ENCODE results near the gene LRRC58. TPM values are rescaled to one million over a fixed set of nuclear protein-coding genes. Genes with fewer than 3 reads are reported as not detected.

The LRRC58 gene
- total and polyA plus RNA-seq, 2 of the 8 experiments (the other 6 are each of a cell fraction or from before 2014, with no cell fraction given) = 4.3 to 15.4 TPM

GRCh38 chr3:120369037-120369467 is 19.9 kb upstream of the LRRC58 start:
- WGBS, 2 experiments (ENCODE audit: extremely low coverage in 1 of 2, insufficient coverage in 1 of 2, insufficient read length in 1 of 2, insufficient replicate concordance in 2 of 2, low coverage in 1 of 2, low lambda C conversion rate in 2 of 2, missing lambda C conversion rate in 1 of 2) = 79% methylated on average over 2 of the region's 2 CpGs; no CpG with 5 or more reads in 1 of the 2 experiments
- no peaks in the 10 kb centered on the region for H3K23me2 ChIP-seq (ENCODE audit: low read depth, low read length)
- no peak overlapping the region for H2AFZ ChIP-seq (ENCODE audit: low read length)
- H3K4me1 ChIP-seq (replicated peaks in 1 of 4; ENCODE audit: control insufficient read depth in 3 of 4, insufficient read depth in 4 of 4, low read length in 3 of 4) = no peaks in the 10 kb centered on the region
- no peaks in the 10 kb centered on the region for H3K27me3 ChIP-seq (replicated peaks in 1 of 4; ENCODE audit: control insufficient read depth in 3 of 4, extremely low read depth in 1 of 4, insufficient read depth in 3 of 4, low read length in 3 of 4)
- ChIA-PET CTCF (ENCODE audit: partially characterized antibody) (interaction anchor here (0.8 to 1.4 kb wide), 3 partner anchors 14 to 190 kb away, joined by 3 read pairs; no protein-coding TSS in a partner anchor), POLR2A (ENCODE audit: partially characterized antibody) (interaction anchor here (0.9 to 1.0 kb wide), 2 partner anchors 11 to 20 kb away, joined by 3 to 4 read pairs; partner anchors contain the start of gene LRRC58)
- no peak overlapping the region for H3K18ac ChIP-seq (ENCODE audit: extremely low read depth, low read length)
- no peaks in the 10 kb centered on the region for H3K36me3 ChIP-seq (ENCODE audit: control insufficient read depth in 2 of 4, insufficient read depth in 4 of 4, low read length in 3 of 4)
- no peak overlapping the region for H2AK5ac ChIP-seq (ENCODE audit: low read depth, low read length)
- TF ChIP-seq KDM4A (IDR thresholded peaks at IDR 0.05; ENCODE audit: low read depth, low read length, severe bottlenecking) (no peak), SIRT6 (IDR thresholded peaks at IDR 0.05; ENCODE audit: low read length) (no peak), SP2 (IDR thresholded peaks at IDR 0.05; ENCODE audit: low read length) (no peak), USF2 (IDR thresholded peaks at IDR 0.05; ENCODE audit: low read length) (no peak), CBX8 (IDR thresholded peaks at IDR 0.05; ENCODE audit: borderline replicate concordance, low read depth, low read length) (no peak), EZH2 (IDR thresholded peaks at IDR 0.05; ENCODE audit: low read depth, low read length, severe bottlenecking) (no peak), SAP30 (IDR thresholded peaks at IDR 0.05; ENCODE audit: insufficient read depth, insufficient replicate concordance, low read length) (no peak), BCL11A (IDR thresholded peaks at IDR 0.05; ENCODE audit: low read depth in 2 of 2, low read length in 2 of 2) (no peak), ATF3 (IDR thresholded peaks at IDR 0.05; ENCODE audit: insufficient read depth, low read depth, low read length) (no peak), RXRA (IDR thresholded peaks at IDR 0.05; ENCODE audit: insufficient read depth, low read depth, low read length) (no peak), TAF1 (IDR thresholded peaks at IDR 0.05; ENCODE audit: low read depth, low read length) (no peak)
- TF ChIP-seq, protein P1, sequence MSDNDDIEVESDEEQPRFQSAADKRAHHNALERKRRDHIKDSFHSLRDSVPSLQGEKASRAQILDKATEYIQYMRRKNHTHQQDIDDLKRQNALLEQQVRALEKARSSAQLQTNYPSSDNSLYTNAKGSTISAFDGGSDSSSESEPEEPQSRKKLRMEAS (IDR thresholded peaks at IDR 0.05) = no peak
- no peak overlapping the region for H2BK12ac ChIP-seq (ENCODE audit: low read depth, low read length)
- H3K4me2 ChIP-seq (ENCODE audit: insufficient read depth in 1 of 2, low read depth in 2 of 2, low read length in 2 of 2) = no peak overlapping the region
- no peak overlapping the region for H3K4me3 ChIP-seq (ENCODE audit: extremely low read depth in 1 of 4, insufficient read depth in 2 of 4, low read depth in 3 of 4, low read length in 4 of 4)
- H4K20me1 ChIP-seq (replicated peaks in 1 of 2; ENCODE audit: control insufficient read depth in 1 of 2, insufficient read depth in 2 of 2, low read length in 2 of 2) = no peaks in the 10 kb centered on the region
- H3K79me2 ChIP-seq (ENCODE audit: control insufficient read depth in 1 of 2, insufficient read depth in 2 of 2, low read length in 2 of 2) = no peaks in the 10 kb centered on the region
- no peak overlapping the region for H2BK120ac ChIP-seq (replicated peaks; ENCODE audit: low read depth, low read length)
- no peak overlapping the region for H4K8ac ChIP-seq (ENCODE audit: extremely low read depth, insufficient read depth, low read length)
- no peak overlapping the region for H3K4ac ChIP-seq (replicated peaks; ENCODE audit: insufficient read length, low read depth, low read length)
- H2BK20ac ChIP-seq (ENCODE audit: low read length) = no peak overlapping the region
- DNase-seq (ENCODE audit: low read depth in 1 of 2, low spot score in 2 of 2) (no peak), FAIRE-seq (no peak)
- no peak overlapping the region for H3K9ac ChIP-seq (replicated peaks in 1 of 4; ENCODE audit: extremely low read depth in 1 of 4, low read depth in 3 of 4, low read length in 3 of 4)
- no peak overlapping the region for H2BK15ac ChIP-seq (ENCODE audit: low read length)
- H3K27ac ChIP-seq (ENCODE audit: low read depth, low read length) = no peak overlapping the region
- H2BK5ac ChIP-seq (ENCODE audit: low read depth, low read length) = no peak overlapping the region
- no peaks in the 10 kb centered on the region for H3K79me1 ChIP-seq (ENCODE audit: low read depth, low read length)
- no peak overlapping the region for H4K5ac ChIP-seq (ENCODE audit: insufficient read length, low read depth, low read length)
- no peak overlapping the region for H3K23ac ChIP-seq (ENCODE audit: insufficient read length)
- H4K91ac ChIP-seq (replicated peaks; ENCODE audit: insufficient read length, low read length) = no peak overlapping the region
- H3K56ac ChIP-seq (replicated peaks; ENCODE audit: insufficient read length, low read depth, low read length) = no peak overlapping the region
- no peak overlapping the region for H3K14ac ChIP-seq (ENCODE audit: insufficient read length)
- no peaks in the 10 kb centered on the region for H3K9me3 ChIP-seq (ENCODE audit: insufficient read depth in 2 of 2, low read depth in 1 of 2, low read length in 1 of 2)

Measured in H1 (cell line).